GM21723 (cell line): Measurements from ENCODE around the gene ABCA3.

Experiments used
- ATAC-seq: cut with Tn5 transposase; IDR thresholded peaks from one replicate; pipeline ENCODE4 v1.9.1; 2021; ENCODE audit warnings: mild to moderate bottlenecking, moderate library complexity; ENCODE audit not compliant: unreplicated experiment

Gene ABCA3

GRCh38 chr16:2237102-2237482 is 103.4 kb downstream of the ABCA3 start:
- no peak for ATAC-seq

DNA sequence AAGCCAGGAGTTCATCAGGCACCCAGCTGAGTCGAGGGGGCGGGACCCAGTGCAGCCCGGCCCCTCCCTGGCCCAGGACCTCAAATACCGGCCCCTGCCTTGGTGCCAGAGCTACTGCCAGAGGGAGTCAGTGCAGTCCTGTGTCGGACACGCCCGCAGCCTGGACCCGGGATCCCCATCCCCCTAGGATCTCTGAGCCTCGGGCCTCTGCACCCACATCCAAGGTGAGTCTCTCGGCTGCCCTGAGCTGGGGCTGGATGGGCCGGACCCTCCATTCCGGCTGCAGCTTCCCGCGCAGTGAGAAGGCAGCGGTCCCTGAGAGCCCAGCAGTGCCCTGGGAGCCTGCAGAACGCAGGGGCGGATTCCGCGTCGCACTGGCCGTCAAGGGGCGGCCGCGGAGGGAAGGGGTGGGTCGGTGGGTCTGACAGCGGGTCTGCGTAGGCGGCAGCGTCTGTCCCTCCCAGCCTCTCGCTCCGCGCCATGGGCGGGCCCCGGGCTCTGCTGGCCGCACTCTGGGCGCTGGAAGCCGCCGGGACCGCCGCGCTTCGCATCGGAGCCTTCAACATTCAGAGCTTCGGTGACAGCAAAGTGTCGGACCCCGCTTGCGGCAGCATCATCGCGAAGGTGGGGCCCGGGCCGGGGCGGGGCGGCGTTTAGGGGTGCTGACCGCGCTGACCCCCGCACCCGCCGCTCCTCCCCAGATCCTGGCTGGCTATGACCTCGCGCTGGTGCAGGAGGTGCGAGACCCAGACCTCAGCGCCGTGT is 104.0 kb downstream of the ABCA3 start, which contains the start of gene DNASE1L2:
DNASE1L2 (plus strand) TSS at position 108 of the 765 bp plus-strand sequence; CDS start at position 481, 373 bp downstream.
- no peak for ATAC-seq

- no peak for ATAC-seq
These were observed 104.7 kb downstream of the ABCA3 start for GRCh38 chr16:2235695-2236336.

- no peak for ATAC-seq
These were observed 105.3 kb downstream of the ABCA3 start for GRCh38 chr16:2235234-2235651.

- no peak for ATAC-seq
These were observed 105.7 kb downstream of the ABCA3 start for GRCh38 chr16:2234813-2235170.

DNA sequence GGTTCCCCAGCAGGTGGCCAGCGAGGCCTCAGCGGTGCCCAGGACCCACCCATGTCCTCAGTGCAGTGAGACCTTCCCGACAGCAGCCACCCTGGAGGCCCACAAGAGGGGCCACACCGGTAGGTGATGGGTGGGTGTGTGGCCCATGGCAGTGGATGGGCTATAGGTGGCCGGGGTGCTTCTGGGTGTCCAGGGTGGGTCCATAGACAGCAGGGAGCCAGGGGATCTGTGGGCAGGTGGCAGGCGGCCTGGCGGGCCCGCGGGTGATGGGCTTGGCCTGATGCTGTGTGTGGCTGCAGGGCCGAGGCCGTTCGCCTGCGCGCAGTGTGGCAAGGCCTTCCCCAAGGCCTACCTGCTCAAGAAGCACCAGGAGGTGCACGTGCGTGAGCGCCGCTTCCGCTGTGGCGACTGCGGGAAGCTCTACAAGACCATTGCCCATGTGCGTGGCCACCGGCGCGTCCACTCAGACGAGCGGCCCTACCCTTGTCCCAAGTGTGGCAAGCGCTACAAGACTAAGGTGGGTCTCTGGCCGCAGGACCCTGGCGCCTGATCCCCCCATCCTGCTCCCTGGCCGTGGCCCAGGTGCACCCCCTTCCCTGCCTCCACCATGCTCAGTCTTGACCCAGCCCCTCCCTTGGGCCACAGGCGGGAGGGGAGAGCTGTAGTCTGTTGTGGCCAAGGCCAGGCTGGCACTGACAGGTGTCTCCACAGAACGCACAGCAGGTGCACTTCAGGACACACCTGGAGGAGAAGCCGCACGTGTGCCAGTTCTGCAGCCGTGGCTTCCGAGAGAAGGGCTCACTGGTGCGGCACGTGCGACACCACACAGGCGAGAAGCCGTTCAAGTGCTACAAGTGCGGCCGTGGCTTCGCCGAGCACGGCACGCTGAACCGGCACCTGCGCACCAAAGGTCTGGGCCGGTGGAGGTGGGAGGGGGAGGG is 106.4 kb downstream of the ABCA3 start:
- no peak for ATAC-seq

- no peak for ATAC-seq
These were observed 107.3 kb downstream of the ABCA3 start for GRCh38 chr16:2233046-2233775.

DNA sequence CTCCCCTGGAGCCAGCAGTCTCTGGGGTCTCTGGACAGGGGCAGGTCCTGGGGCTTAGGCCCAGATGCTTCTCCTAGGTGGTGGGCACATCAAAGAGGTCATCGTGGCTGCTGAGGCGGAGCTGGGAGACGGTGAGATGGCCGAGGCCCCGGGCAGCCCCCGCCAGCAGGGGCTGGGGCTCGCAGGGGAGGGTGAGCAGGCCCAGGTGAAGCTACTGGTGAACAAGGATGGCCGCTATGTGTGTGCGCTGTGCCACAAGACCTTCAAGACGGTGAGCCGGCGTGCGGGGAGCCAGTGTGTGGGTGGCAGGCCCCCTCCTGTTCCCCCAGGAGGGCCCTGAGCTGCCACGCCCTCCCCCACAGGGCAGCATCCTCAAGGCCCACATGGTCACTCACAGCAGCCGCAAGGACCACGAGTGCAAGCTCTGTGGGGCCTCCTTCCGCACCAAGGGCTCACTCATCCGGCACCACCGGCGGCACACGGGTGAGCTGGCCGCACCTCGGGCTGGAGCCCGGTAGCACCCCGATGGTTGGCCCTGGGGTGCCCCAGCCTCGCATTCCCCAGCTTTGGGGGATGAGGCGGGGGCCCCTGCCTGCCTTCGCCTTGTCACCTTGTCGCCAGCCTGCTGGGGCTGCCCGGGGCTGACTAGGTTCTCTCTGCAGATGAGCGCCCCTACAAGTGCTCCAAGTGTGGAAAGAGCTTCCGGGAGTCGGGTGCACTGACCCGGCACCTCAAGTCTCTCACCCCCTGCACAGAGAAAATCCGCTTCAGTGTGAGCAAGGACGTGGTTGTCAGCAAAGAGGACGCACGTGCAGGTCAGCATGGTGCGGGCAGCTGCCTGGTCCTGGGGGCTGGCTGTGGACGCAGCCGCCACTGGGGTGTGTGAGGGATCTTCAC is 108.2 kb downstream of the ABCA3 start:
- ATAC-seq = no peak

DNA sequence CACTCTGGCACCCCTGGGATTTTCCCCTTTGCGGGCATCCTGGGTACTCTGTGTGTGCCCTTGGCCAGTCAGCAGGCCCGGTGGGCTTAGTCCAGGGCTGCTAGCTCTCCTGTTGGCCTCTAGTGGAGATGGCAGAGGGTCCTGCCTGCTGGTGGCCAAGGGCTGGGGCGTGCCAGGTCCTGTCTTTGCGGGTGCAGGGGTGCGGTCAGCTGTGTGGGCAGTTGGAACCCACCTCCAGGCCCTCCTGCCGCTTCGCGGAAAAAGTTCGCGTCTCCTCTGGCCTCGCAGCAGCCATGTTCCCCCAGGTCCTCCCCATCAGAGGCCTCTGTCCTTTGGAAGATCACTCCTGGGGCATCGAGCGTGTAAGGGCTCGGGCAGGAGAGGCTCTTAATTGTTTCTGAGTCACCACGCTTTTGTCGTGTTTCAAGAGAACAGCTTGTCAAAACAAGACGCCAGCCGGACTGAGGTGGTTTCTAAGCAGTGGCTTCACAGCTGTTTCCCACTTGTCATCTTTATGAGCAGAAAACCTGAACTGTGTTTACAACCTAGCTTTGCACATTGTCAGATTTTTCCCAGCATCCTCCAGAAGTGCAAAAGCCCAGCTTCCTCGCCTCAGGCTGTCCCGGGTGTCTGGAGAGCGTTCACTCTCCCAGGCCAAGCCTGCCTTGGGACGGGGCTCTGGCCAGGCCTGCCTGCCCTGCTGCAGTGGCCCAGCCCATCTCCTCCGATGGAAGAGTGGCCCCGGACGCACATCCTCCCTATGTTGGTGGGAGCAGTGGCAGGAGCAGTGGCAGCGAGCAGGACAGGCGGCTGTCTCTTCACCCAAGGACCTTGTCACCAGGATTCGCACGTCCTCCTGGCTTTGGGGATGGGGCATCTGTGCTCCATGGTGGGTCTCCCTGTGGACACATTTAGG is 109.3 kb downstream of the ABCA3 start:
- ATAC-seq = no peak

GRCh38 chr16:2230376-2230775 is 110.2 kb downstream of the ABCA3 start:
- ATAC-seq = no peak

- ATAC-seq = no peak
These were observed 110.8 kb downstream of the ABCA3 start for GRCh38 chr16:2229632-2230250.

DNA sequence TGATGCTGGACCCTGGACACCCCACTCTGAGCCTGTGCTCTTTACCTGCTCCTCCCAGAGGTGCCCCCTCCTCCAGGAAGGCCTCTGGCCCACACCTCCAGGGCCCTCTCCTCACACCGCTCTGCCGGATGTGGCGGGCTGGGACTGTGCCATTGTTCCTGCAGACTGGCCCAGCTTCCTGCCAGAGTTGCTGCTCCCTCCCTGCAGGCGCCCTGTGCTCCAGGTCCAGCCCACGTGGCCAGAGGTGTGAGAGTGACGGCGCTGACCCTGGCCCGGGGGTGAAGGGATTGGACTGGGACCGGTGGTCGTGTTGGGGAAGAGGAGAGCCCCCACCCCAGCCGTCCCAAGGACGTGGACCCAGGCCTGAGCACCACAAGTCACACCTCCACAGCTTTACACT is 111.4 kb downstream of the ABCA3 start:
- ATAC-seq = no peak

DNA sequence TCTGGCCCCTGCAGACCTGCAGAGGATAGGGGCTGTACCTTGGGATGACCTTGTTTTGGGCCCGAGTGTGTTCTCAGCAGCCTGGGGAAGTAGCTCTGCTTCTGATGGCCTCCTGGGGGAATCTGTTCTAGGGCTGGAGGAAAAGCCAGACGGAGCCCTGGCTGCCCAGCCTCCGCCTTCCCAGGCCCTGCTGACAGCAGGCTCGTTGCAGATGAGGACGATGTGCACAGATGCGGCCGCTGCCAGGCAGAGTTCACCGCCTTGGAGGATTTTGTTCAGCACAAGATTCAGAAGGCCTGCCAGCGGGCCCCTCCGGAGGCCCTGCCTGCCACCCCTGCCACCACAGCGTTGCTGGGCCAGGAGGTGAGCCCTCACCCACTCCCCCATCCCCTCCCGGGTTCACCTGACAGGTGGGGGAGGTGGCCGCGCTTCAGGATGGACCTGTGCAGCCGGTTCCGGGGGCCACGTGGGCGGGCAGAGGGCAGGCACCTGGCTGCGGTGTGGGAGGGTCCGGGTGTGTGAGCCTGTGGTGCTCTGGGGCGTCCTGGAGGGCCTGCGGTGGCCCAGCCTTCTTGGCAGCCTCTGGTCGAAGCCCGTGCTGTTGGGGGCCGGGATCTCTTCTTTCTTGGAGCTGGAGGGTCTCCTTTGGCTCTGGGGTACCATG is 112.2 kb downstream of the ABCA3 start:
- ATAC-seq = no peak

DNA sequence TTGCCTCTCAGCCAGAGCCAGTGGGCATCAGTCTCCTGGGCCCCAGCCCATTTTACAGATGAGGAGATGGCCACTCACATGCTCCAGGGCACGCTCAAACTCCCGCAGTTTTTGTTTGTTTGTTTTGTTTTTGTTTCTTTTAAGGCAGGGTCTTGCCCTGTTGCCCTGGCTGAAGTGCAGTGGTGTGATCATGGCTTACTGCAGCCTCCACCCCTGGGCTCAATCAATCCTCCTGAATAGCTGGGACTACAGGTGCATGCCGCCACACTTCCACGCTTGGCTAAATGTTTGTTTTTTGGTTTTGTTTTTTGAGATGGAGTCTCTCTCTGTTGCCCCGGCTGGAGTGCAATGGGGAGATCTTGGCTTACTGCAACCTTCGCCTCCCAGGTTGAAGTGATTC is 113.6 kb downstream of the ABCA3 start:
- no peak for ATAC-seq

DNA sequence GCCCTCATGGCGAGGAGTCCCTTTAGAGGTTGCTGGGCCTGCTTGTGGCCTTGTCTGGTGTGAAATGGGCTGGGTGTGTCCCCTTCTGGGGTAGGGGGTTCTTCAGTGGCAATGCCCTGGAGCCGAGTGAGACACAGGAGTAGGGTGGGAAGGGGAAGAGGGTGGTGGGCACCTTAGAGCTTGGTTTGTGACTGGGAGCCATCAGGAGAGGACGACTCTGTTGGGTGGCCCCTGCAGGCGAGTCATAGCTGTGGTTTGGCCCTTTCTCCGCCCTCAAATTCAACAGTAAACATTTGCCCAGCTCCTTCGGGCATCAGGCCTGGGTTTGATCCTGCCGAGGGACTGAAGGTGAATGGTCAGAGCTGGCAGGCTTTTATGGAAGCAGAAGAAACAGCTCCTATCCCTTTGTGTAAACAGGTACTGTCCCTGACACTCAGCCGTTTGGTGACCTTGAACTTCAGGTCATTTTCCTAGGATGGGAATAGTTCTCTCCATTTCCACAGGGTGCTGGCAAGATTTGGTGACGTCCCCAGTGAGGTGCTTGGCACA is 114.2 kb downstream of the ABCA3 start:
- no peak for ATAC-seq
